WTC11 (cell line): ENCODE measurements around the gene NBAS. TPM values are rescaled to one million over a fixed set of nuclear protein-coding genes. Genes with fewer than 3 reads are reported as not detected.

Experiments
- ATAC-seq: fragments of 200-7000 bp; cut with Tn5 transposase; 2 replicates; pipeline ENCODE4 v1.10.0; 2021; ENCODE audit warnings: mild to moderate bottlenecking, moderate library complexity
- CTCF ChIA-PET: fragments of 300-600 bp; sonication (Branson Sonifier 250); formaldehyde crosslinking; loops from one replicate; lab custom pipeline; 2021; ENCODE audit warnings: antibody characterized with exemption; lab: Charles Lee
- POLR2A ChIA-PET: fragments of 350-600 bp; sonication (Branson Sonifier 250); formaldehyde crosslinking; loops from one replicate; lab custom pipeline; 2021; ENCODE audit warnings: antibody characterized with exemption; lab: Charles Lee
- DNase-seq: peaks from one replicate; pipeline ENCODE4 v3.0.0; 2021; ENCODE audit warnings: low spot score
- H3K27ac Mint-ChIP-seq: 2 replicates; pipeline ENCODE4 v1.8.0; 2021; ENCODE audit warnings: mixed read lengths
- H3K27me3 Mint-ChIP-seq: 2 replicates; pipeline ENCODE4 v1.8.0; 2021; ENCODE audit warnings: low read depth, mild to moderate bottlenecking, moderate library complexity, mixed read lengths
- H3K36me3 Mint-ChIP-seq: 2 replicates; pipeline ENCODE4 v1.8.0; 2021; ENCODE audit warnings: mixed read lengths
- H3K4me1 Mint-ChIP-seq: 2 replicates; pipeline ENCODE4 v1.8.0; 2022; ENCODE audit warnings: mixed read lengths
- H3K4me3 Mint-ChIP-seq: 2 replicates; pipeline ENCODE4 v1.8.0; 2021; ENCODE audit warnings: mild to moderate bottlenecking, moderate library complexity, mixed read lengths
- H3K9me3 Mint-ChIP-seq: 2 replicates; pipeline ENCODE4 v1.8.0; 2021; ENCODE audit warnings: mixed read lengths
- AFF4 ChIP-seq: sonication (generic); formaldehyde crosslinking; IDR thresholded peaks from 2 replicates; pipeline ENCODE4 v1.8.1; 2023; ENCODE audit warnings: mild to moderate bottlenecking, missing genetic modification reagents, borderline replicate concordance
- ATF1 ChIP-seq: sonication (generic); formaldehyde crosslinking; IDR thresholded peaks from 2 replicates; pipeline ENCODE4 v1.8.1; 2023; ENCODE audit warnings: mild to moderate bottlenecking, moderate library complexity, missing genetic modification reagents
- CDX4 ChIP-seq: fragments of 250-450 bp; sonication (Bioruptor Pico); IDR thresholded peaks from 2 replicates; pipeline ENCODE4 v1.9.0; 2021; ENCODE audit warnings: moderate library complexity, mild to moderate bottlenecking, inconsistent platforms, borderline replicate concordance
- E2F1 ChIP-seq: sonication (generic); formaldehyde crosslinking; IDR thresholded peaks from 2 replicates; pipeline ENCODE4 v1.8.0; 2022; ENCODE audit warnings: mild to moderate bottlenecking, missing genetic modification reagents
- ELF4 ChIP-seq: sonication (generic); formaldehyde crosslinking; IDR thresholded peaks from 2 replicates; pipeline ENCODE4 v1.8.1; 2022; ENCODE audit warnings: low read depth, mild to moderate bottlenecking, moderate library complexity, missing genetic modification reagents
- ERG ChIP-seq: fragments of 250-450 bp; sonication (Bioruptor Pico); IDR thresholded peaks from 2 replicates; pipeline ENCODE4 v1.8.0; 2021; ENCODE audit warnings: mild to moderate bottlenecking
- GABPB1 ChIP-seq: sonication (generic); formaldehyde crosslinking; IDR thresholded peaks from 2 replicates; pipeline ENCODE4 v1.8.1; 2023; ENCODE audit warnings: mild to moderate bottlenecking, missing genetic modification reagents
- GTF2I ChIP-seq: fragments of 250-450 bp; sonication (Bioruptor Pico); conservative IDR thresholded peaks from 2 replicates; pipeline ENCODE4 v1.4.0; 2021; ENCODE audit warnings: mild to moderate bottlenecking
- JAZF1 ChIP-seq: fragments of 250-450 bp; sonication (Bioruptor Pico); IDR thresholded peaks from 2 replicates; pipeline ENCODE4 v1.9.0; 2021; ENCODE audit warnings: moderate library complexity, mild to moderate bottlenecking, inconsistent platforms
- KAT7 ChIP-seq: sonication (generic); formaldehyde crosslinking; IDR thresholded peaks from 2 replicates; pipeline ENCODE4 v1.8.1; 2023; ENCODE audit warnings: missing genetic modification reagents, mild to moderate bottlenecking, borderline replicate concordance
- NFYB ChIP-seq: sonication (generic); formaldehyde crosslinking; conservative IDR thresholded peaks from 2 replicates; pipeline ENCODE4 v1.8.0; 2022; ENCODE audit warnings: low read depth, missing genetic modification reagents
- PRDM15 ChIP-seq: sonication (generic); formaldehyde crosslinking; IDR thresholded peaks from 2 replicates; pipeline ENCODE4 v1.8.0; 2022; ENCODE audit warnings: missing genetic modification reagents
- RELA ChIP-seq: sonication (generic); formaldehyde crosslinking; IDR thresholded peaks from 2 replicates; pipeline ENCODE4 v1.8.1; 2022; ENCODE audit warnings: missing genetic modification reagents, mild to moderate bottlenecking, borderline replicate concordance
- SP1 ChIP-seq: sonication (generic); formaldehyde crosslinking; conservative IDR thresholded peaks from 2 replicates; pipeline ENCODE4 v1.8.1; 2022; ENCODE audit warnings: missing genetic modification reagents
- STAT6 ChIP-seq: sonication (generic); formaldehyde crosslinking; conservative IDR thresholded peaks from 2 replicates; pipeline ENCODE4 v1.8.1; 2023; ENCODE audit warnings: mild to moderate bottlenecking, low read depth, missing genetic modification reagents, moderate library complexity
- ZNF396 ChIP-seq: fragments of 250-450 bp; sonication (Bioruptor Pico); IDR thresholded peaks from 2 replicates; pipeline ENCODE4 v1.8.0; 2021; ENCODE audit warnings: mild to moderate bottlenecking, moderate library complexity, borderline replicate concordance
- ZNF416 ChIP-seq: fragments of 250-450 bp; sonication (Bioruptor Pico); IDR thresholded peaks from 2 replicates; pipeline ENCODE4 v1.9.0; 2021; ENCODE audit warnings: mild to moderate bottlenecking, inconsistent platforms
- ZNF512 ChIP-seq: sonication (generic); formaldehyde crosslinking; IDR thresholded peaks from 2 replicates; pipeline ENCODE4 v1.8.1; 2022; ENCODE audit warnings: missing genetic modification reagents, borderline replicate concordance
- total RNA-seq: library from RNA; stranded (reverse); gene quantifications from 3 replicates; pipeline ENCODE4 v1.2.3, GENCODE V29; 2021

The NBAS gene
- total RNA-seq, 1 experiment from 2014 or later = 32.3 TPM

GRCh38 chr2:15498554-15498953, 62.6 kb downstream of the NBAS start:
- ATAC-seq = no peak
- H3K4me1 Mint-ChIP-seq = no peaks in the 10 kb centered on the region
- DNase-seq = no peak
- H3K9me3 Mint-ChIP-seq = peaks cover 5% of the 10 kb centered on the region
- no peaks in the 10 kb centered on the region for H3K27me3 Mint-ChIP-seq
- H3K36me3 Mint-ChIP-seq = peaks cover 23% of the 10 kb centered on the region
- CTCF ChIA-PET = no interaction called here
- POLR2A ChIA-PET = no interaction called here
- H3K27ac Mint-ChIP-seq = no peak overlapping the region
- no peak for TF ChIP-seq AFF4
- no peak for TF ChIP-seq ZNF396
- no peak overlapping the region for H3K4me3 Mint-ChIP-seq

- no peak for TF ChIP-seq GABPB1 (CRISPR knock-in tag)
- TF ChIP-seq NFYB (CRISPR knock-in tag) = no peak
- TF ChIP-seq ZNF416 = no peak
- no peak for TF ChIP-seq GTF2I
- no peak for TF ChIP-seq JAZF1 (CRISPR knock-in tag)
- TF ChIP-seq ELF4 (CRISPR knock-in tag) = no peak
- TF ChIP-seq ZNF512 = no peak
- TF ChIP-seq E2F1 (CRISPR knock-in tag) = no peak
- TF ChIP-seq ATF1 (CRISPR knock-in tag) = no peak
- no peak for TF ChIP-seq ERG (CRISPR knock-in tag)
- no peak for TF ChIP-seq RELA (CRISPR knock-in tag)
- TF ChIP-seq CDX4 (CRISPR knock-in tag) = no peak
- Mint-ChIP-seq H3K27ac (no peak overlapping the region), H3K9me3 (peaks cover 5% of the 10 kb centered on the region), H3K4me3 (no peak overlapping the region), H3K27me3 (no peaks in the 10 kb centered on the region), H3K4me1 (no peaks in the 10 kb centered on the region), H3K36me3 (peaks cover 12% of the 10 kb centered on the region)
- DNase-seq (no peak), ATAC-seq (no peak)
- ChIA-PET POLR2A (no interaction called here), CTCF (no interaction called here)
Measured at GRCh38 chr2:15494877-15495276, 66.3 kb downstream of the NBAS start.

GRCh38 chr2:15492773-15493325, 68.3 kb downstream of the NBAS start:
- Mint-ChIP-seq H3K27ac (no peak overlapping the region), H3K27me3 (no peaks in the 10 kb centered on the region), H3K36me3 (no peaks in the 10 kb centered on the region), H3K4me1 (no peaks in the 10 kb centered on the region), H3K9me3 (no peaks in the 10 kb centered on the region), H3K4me3 (no peak overlapping the region)
- ChIA-PET CTCF (no interaction called here), POLR2A (no interaction called here)
- no peak for ATAC-seq
- no peak for DNase-seq
- TF ChIP-seq PRDM15 (CRISPR knock-in tag) (no peak), STAT6 (CRISPR knock-in tag) (no peak), KAT7 (CRISPR knock-in tag) (no peak), SP1 (no peak)
